ENCODE measurements around the gene ADAMTS12. TPM values are rescaled to one million over a fixed set of nuclear protein-coding genes. Genes with fewer than 3 reads are reported as not detected.

ADAMTS12 gene
- total RNA-seq, 3 donors from 2014 or later: 4.4 to 17.4 (median 15.0) TPM

DNA sequence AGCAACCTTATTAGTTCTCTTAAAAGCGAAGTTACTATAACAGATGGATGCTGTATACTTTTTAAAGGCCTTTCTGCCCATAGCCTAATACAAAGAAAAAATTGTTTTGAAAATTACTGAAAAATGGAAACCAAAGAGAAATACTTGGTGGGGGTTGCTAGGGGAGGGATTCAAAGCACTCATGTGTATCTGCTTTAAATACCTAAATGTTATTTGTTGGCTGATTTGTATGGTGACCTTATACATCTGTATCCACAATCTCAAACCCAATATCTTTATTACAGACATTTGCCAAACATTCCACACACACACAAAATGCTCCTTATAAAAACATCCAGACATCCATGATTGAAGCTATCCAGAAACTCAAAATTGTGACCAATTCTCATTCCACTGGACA lies 172.0 kb downstream of the ADAMTS12 start:
- intact Hi-C loops (cut with DNase I; ENCODE audit: low total_unique reads): no loop called here
- no peaks in the 10 kb centered on the region for H3K9me3 ChIP-seq

DNA sequence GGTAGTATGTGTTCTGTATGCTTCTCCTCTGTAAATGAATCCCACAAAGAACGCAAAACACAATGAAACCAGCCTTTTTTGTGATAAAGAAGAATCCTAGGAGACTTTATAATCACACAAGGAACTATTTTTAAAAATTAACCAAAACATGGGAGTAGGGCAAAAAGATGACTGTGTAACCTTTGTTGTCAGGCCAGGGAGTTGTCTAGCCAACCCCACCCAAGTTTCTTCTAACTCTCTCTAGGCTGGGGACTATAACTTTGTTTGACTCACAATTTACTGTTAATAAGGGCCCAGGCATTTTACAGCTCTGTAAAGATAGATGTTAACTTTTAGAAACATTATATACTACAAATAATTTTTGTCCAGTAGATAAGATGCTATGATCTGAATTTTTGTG lies 176.1 kb downstream of the ADAMTS12 start:
- no peak for DNase-seq (ENCODE audit: low spot score in 2 of 2)

More for the DNA sequence above, 172.0 kb downstream of the ADAMTS12 start:
- DNase-seq (ENCODE audit: low spot score in 2 of 2): no peak
- no peaks in the 10 kb centered on the region for H3K27me3 ChIP-seq
- TF ChIP-seq, protein P1, sequence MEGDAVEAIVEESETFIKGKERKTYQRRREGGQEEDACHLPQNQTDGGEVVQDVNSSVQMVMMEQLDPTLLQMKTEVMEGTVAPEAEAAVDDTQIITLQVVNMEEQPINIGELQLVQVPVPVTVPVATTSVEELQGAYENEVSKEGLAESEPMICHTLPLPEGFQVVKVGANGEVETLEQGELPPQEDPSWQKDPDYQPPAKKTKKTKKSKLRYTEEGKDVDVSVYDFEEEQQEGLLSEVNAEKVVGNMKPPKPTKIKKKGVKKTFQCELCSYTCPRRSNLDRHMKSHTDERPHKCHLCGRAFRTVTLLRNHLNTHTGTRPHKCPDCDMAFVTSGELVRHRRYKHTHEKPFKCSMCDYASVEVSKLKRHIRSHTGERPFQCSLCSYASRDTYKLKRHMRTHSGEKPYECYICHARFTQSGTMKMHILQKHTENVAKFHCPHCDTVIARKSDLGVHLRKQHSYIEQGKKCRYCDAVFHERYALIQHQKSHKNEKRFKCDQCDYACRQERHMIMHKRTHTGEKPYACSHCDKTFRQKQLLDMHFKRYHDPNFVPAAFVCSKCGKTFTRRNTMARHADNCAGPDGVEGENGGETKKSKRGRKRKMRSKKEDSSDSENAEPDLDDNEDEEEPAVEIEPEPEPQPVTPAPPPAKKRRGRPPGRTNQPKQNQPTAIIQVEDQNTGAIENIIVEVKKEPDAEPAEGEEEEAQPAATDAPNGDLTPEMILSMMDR (IDR thresholded peaks at IDR 0.05): no peak
- no peak for TF ChIP-seq POLR2AphosphoS5 (IDR thresholded peaks at IDR 0.05)
- no peak for TF ChIP-seq POLR2A (IDR thresholded peaks at IDR 0.05)
- no peaks in the 10 kb centered on the region for H3K36me3 ChIP-seq
- H3K4me3 ChIP-seq: no peak overlapping the region
- H3K4me1 ChIP-seq: no peaks in the 10 kb centered on the region
- no peak overlapping the region for H3K27ac ChIP-seq

DNA sequence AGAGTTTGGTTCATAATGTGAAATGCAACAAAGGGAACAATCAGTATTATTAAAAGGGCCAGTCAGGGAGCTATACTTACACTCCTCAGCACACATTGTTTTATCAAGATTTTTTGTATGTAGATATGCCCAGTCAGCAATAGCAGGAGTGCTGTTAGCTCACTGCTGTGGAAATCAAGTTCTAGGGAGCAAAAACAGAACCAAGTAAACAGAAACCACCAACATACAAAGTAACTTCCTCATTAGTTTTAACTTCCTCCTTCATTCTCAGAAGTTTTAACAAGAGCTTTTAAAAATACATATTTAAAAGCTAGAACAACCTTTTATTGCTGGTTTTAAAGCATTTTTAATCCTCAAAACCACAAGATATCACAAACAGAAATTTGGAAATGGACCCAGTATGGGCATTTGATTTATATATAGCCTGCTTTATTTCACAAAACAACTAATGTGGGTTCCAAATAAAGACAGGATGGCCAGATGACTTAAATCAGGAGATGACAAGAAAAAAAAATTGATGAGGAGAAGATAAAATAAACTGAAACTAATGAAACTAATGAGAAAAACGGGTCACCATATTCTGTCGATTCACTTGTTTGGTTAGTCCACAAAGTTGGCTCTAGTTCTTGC lies 178.5 kb downstream of the ADAMTS12 start:
- Histone ChIP-seq H3K27me3 (no peaks in the 10 kb centered on the region), H3K27ac (peak overlapping the region; percentile 40 to 48), H3K36me3 (no peaks in the 10 kb centered on the region), H3K9me3 (no peaks in the 10 kb centered on the region), H3K4me1 (no peaks in the 10 kb centered on the region), H3K4me3 (no peak overlapping the region)
- intact Hi-C loops (cut with DNase I; ENCODE audit: low total_unique reads): no loop called here
- no peak for DNase-seq (ENCODE audit: low spot score in 2 of 2)
- TF ChIP-seq POLR2AphosphoS5 (IDR thresholded peaks at IDR 0.05) (no peak), POLR2A (IDR thresholded peaks at IDR 0.05) (no peak)
- TF ChIP-seq, protein P1 (IDR thresholded peaks at IDR 0.05): no peak

More for the DNA sequence above, 176.1 kb downstream of the ADAMTS12 start:
- H3K4me3 ChIP-seq: no peak overlapping the region
- no peaks in the 10 kb centered on the region for H3K27me3 ChIP-seq
- H3K9me3 ChIP-seq: no peaks in the 10 kb centered on the region
- intact Hi-C loops (cut with DNase I; ENCODE audit: low total_unique reads): no loop called here
- H3K27ac ChIP-seq: no peak overlapping the region
- H3K36me3 ChIP-seq: no peaks in the 10 kb centered on the region
- no peak for TF ChIP-seq POLR2AphosphoS5 (IDR thresholded peaks at IDR 0.05)
- TF ChIP-seq, protein P1 (IDR thresholded peaks at IDR 0.05): no peak
- TF ChIP-seq POLR2A (IDR thresholded peaks at IDR 0.05): no peak
- H3K4me1 ChIP-seq: no peaks in the 10 kb centered on the region

DNA sequence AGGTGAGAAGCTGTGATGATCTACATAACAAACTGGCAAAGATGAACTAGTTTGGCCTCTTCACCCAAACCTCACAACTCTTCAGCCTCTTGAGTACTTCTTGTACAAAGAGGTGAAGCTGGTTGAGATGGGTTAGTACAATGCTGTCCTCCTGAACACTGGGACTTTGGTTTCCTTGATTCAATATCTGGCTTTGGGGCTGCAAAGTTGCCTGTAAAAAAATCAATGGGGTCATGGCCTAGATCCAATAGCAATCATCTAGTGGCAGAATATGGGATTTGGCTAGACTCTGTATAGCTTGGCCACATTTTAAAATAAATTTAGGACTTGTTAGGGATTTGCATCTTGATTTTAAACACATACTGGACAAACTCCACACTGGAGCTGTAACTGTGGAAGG lies 179.1 kb downstream of the ADAMTS12 start:
- TF ChIP-seq POLR2AphosphoS5 (IDR thresholded peaks at IDR 0.05): no peak
- no peak for TF ChIP-seq POLR2A (IDR thresholded peaks at IDR 0.05)
- TF ChIP-seq, protein P1 (IDR thresholded peaks at IDR 0.05): no peak
- Histone ChIP-seq H3K27me3 (no peaks in the 10 kb centered on the region), H3K4me1 (no peaks in the 10 kb centered on the region), H3K9me3 (no peaks in the 10 kb centered on the region), H3K4me3 (no peak overlapping the region), H3K27ac (peak overlapping the region; percentile 22 to 48), H3K36me3 (no peaks in the 10 kb centered on the region)
- DNase-seq (ENCODE audit: low spot score in 2 of 2): no peak
- intact Hi-C loops (cut with DNase I; ENCODE audit: low total_unique reads): no loop called here

DNA sequence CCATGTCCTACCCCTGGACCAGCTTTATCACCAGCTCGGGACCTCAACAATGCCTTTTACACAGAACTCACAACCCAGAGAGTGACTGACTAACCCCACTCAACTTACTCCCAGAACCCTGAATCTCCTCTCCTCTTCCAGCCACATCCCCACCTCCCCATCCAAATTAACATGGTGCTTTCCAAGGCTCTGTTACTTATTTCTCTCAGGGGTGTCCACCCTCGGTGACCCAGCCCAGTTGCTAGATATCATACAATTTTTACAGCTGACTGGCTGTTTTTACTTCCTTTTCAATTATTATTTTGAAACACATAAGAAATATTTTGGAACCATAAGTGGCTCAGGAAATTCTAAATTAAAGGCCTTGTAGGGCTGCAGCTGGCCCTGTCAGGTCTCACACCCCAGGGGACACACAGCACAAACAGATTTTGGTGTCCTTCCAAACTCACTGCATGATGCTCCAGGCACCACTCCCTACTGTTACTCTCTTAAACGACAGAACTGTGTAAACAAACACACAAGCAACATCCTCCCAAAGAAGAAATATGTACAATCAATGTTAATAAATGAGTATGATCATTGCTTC lies 180.6 kb downstream of the ADAMTS12 start:
- no peaks in the 10 kb centered on the region for H3K9me3 ChIP-seq
- no peak for DNase-seq (ENCODE audit: low spot score in 2 of 2)
- H3K4me3 ChIP-seq: no peak overlapping the region
- peak overlapping the region in 1 of 2 donors; percentile 10 for H3K27ac ChIP-seq
- TF ChIP-seq, protein P1 (IDR thresholded peaks at IDR 0.05): no peak
- no peak for TF ChIP-seq POLR2A (IDR thresholded peaks at IDR 0.05)
- no peak for TF ChIP-seq POLR2AphosphoS5 (IDR thresholded peaks at IDR 0.05)
- no peaks in the 10 kb centered on the region for H3K27me3 ChIP-seq
- no peaks in the 10 kb centered on the region for H3K36me3 ChIP-seq
- intact Hi-C loops (cut with DNase I; ENCODE audit: low total_unique reads): no loop called here
- H3K4me1 ChIP-seq: no peaks in the 10 kb centered on the region
